ENCODE results near the gene TMEM132D. TPM values are rescaled to one million over a fixed set of nuclear protein-coding genes. Genes with fewer than 3 reads are reported as not detected.

Gene TMEM132D
- total and polyA plus RNA-seq, 2 of the 4 experiments (the other 2 are of a cell fraction) = not detected

GRCh38 chr12:129279771-129280170 lies 624.1 kb downstream of the TMEM132D start:
- H3K18ac ChIP-seq (ENCODE audit: low read depth, low read length) = no peak overlapping the region
- H4K5ac ChIP-seq (ENCODE audit: low read depth, low read length) = no peak overlapping the region
- ATAC-seq (ENCODE audit: low read depth) (no peak), DNase-seq (no peak)
- no peak overlapping the region for H2BK20ac ChIP-seq (ENCODE audit: low read depth, low read length)
- H3K27me3 ChIP-seq (ENCODE audit: control insufficient read depth, insufficient read depth, low read length) = no peaks in the 10 kb centered on the region
- H3K56ac ChIP-seq (ENCODE audit: extremely low read depth, insufficient read depth, low read length) = no peak overlapping the region
- no peak overlapping the region for H2AK5ac ChIP-seq (ENCODE audit: low read depth, low read length)
- no peak overlapping the region for H2BK15ac ChIP-seq (ENCODE audit: low read depth, low read length)
- H3K4me2 ChIP-seq (ENCODE audit: low read depth, low read length) = no peak overlapping the region
- H3K27ac ChIP-seq (ENCODE audit: insufficient read depth, low read length) = no peak overlapping the region
- CTCF ChIA-PET = no interaction called here
- no peaks in the 10 kb centered on the region for H3K9me1 ChIP-seq (ENCODE audit: insufficient read depth, low read length)
- H4K91ac ChIP-seq (ENCODE audit: insufficient read depth, low read depth, low read length) = no peak overlapping the region
- H4K8ac ChIP-seq (ENCODE audit: low read depth in 2 of 2, low read length in 2 of 2) = no peak overlapping the region
- no peak overlapping the region for H2AFZ ChIP-seq (replicated peaks; ENCODE audit: low read length, poor library complexity)
- no peak overlapping the region for H2BK5ac ChIP-seq (ENCODE audit: low read depth, low read length, poor library complexity, severe bottlenecking)
- H4K20me1 ChIP-seq (ENCODE audit: insufficient read depth, low read length) = no peaks in the 10 kb centered on the region
- H3K14ac ChIP-seq (replicated peaks; ENCODE audit: low read depth, low read length) = no peak overlapping the region
- no peak overlapping the region for H2AK9ac ChIP-seq (replicated peaks; ENCODE audit: low read depth, low read length, poor library complexity)
- WGBS, 2 experiments (ENCODE audit: extremely low coverage in 2 of 2, insufficient read length in 1 of 2) = no CpG with 5 or more reads among the region's 5 CpGs
- H3K36me3 ChIP-seq (ENCODE audit: control insufficient read depth, insufficient read depth, low read length) = no peaks in the 10 kb centered on the region
- no peaks in the 10 kb centered on the region for H3K79me1 ChIP-seq (ENCODE audit: low read depth in 1 of 2, low read length in 2 of 2)
- POLR2A ChIA-PET (ENCODE audit: unreplicated experiment) = no interaction called here
- in situ Hi-C loops (cut with MboI; ENCODE audit: low sequenced_read_pairs) (no loop called here), dilution Hi-C loops (cut with HindIII; ENCODE audit: low sequenced_read_pairs, unreplicated experiment) (no loop called here), intact Hi-C loops (cut with micrococcal nuclease) (no loop called here)
- H3K9ac ChIP-seq (ENCODE audit: low read depth, low read length) = no peak overlapping the region
- no peak overlapping the region for H3K23ac ChIP-seq (ENCODE audit: low read depth, low read length)
- H3K4me3 ChIP-seq (ENCODE audit: insufficient read depth, low read depth, low read length) = no peak overlapping the region
- TF ChIP-seq MAZ (IDR thresholded peaks at IDR 0.05; ENCODE audit: borderline replicate concordance, low read depth, low read length) = no peak
- no TSS peak for BruUV-seq (replicated peaks)
- no peak overlapping the region for H2BK120ac ChIP-seq (ENCODE audit: low read depth, low read length)
- H3K4me1 ChIP-seq (ENCODE audit: control insufficient read depth, insufficient read depth, low read length) = no peaks in the 10 kb centered on the region
- H3K4ac ChIP-seq (ENCODE audit: low read depth, low read length) = no peak overlapping the region
- H3K9me3 ChIP-seq (ENCODE audit: control insufficient read depth, insufficient read depth, low read length) = peaks cover 29% of the 10 kb centered on the region
